Epidermal melanocyte (primary cell): ENCODE measurements around the gene ERFL.
A peak's percentile ranks its signal among the peaks of the same experiment; 100 is the strongest.
"Not testable (repeated sequence)": the region's sequence is repeated elsewhere in the genome, so short reads cannot be mapped to it uniquely, and the experiment has no call there.

ENCODE experiments used
- DNase-seq: peaks from one replicate; pipeline ENCODE4 v3.0.0; 2011; ENCODE audit warnings: low spot score; ENCODE audit not compliant: insufficient read length

Gene ERFL

DNA sequence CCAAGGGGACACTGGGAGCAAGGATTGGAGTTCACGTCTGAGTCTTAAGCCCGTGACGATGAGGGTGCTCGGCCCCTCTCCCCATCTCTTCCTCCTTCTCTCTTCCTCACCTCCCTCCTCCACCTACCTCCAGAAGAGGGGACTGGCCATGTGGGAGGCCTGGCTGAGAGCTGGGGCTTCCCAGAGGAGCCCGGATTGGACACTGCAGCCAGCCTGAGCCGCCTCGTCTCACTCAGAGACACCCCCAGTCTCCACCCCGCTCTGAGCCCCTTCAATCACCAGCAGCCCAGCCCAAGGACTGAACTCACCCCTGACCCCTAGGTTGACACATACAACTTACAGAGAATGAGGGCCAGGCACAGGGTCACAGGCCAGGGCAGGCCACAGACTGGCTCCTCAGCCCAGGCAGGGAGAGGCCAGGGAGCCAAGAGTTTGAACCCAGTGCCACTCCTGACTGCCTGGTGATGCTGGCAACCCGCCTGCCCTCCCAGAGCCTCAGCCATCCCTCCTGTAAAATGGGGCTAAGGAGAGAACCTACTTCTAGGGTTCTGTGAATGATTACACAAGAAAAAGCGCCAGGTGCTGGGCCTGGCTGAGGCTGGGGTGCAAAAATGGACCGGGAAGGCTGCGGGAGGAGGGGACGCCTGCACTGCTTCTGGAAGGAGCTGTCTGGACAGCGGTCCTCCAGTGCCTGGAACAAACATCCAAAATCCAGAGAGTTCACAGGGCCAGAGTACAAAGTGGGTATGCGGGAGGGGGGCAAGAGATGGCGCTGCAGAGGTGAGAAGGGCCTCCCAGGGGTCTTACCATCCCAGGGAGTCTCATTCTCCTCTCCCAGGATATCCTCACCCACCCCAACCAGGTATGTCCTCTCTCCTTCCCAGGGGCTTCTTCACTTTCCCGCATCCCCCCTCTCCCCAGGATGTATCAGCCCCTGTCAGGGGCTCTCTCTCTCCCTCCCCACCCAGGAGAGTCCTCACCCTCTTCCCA, 50.0 kb downstream of the ERFL start:
- no peak for DNase-seq

DNA sequence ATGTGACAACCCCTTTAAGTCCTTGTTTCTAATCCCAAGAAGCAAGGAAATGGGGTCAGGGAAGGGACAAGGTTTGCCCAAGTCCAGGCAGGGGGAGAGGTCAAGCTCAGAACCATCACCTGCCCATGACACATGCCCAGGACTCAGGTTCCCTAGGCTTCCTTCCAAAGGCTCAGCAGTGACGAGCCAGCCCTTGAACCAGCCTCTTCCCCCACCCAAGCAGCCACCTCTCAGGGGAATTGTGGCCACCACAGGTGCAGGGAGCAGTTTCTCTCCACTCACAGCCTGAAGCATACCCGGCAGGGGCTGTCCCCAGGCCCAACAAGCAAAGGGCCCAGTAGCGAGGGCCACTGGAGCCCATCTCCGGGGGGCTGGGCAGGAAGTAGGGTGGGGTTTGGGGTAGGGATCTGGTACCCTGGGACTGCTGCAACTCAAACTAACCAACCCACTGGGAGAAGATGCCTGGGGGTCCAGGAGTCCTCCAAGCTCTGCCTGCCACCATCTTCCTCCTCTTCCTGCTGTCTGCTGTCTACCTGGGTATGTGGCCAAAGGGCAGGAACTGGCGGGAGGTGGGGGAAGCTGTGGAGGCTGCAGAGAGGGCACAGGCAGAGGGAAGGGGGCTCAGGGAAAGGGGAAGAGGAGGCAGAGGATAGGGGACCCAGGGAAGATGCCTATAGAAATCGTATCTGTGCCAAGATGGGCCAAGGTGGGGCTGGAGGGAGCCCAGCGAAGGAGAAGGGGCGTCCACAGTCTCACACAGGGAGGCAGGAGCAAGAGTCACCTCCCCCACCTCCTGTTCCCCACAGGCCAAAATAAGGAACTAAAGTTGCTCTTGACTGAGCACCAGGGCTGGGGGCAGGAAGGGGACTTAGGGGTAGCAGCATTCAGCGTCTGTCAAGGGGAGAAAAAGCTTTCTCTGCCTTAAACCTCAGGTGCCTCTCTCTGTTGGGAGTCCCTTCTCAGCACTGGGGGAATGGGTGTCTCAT, 51.1 kb downstream of the ERFL start, which contains the start of gene CD79A:
Gene CD79A (plus strand): TSS at position 433 of the 986 bp plus-strand sequence. CDS start 26 bp downstream, at position 459.
- no peak for DNase-seq

GRCh38 chr19:41875973-41876372, 52.3 kb downstream of the ERFL start:
- DNase-seq: not testable (repeated sequence)

- no peak for DNase-seq
Measured at GRCh38 chr19:41872775-41873647, 55.2 kb downstream of the ERFL start.

- DNase-seq: no peak
Measured at GRCh38 chr19:41872384-41872774, 55.9 kb downstream of the ERFL start.

- DNase-seq: no peak
Measured at GRCh38 chr19:41871573-41872383, 56.5 kb downstream of the ERFL start.

GRCh38 chr19:41870401-41870873, 57.8 kb downstream of the ERFL start:
- DNase-seq: no peak

- no peak for DNase-seq
Measured at GRCh38 chr19:41869374-41869955, 58.8 kb downstream of the ERFL start.

DNA sequence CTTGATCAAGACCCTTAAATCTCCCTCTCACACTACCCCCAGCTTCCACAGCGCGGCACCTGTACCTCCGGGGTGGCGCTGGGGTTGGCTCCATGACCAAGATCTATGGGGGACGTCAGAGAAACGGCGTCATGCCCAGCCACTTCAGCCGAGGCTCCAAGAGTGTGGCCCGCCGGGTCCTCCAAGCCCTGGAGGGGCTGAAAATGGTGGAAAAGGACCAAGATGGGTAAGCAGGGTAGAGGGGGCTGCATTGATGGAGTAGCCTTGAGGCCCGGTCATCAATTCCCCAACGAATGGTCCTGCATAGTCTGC, 59.3 kb downstream of the ERFL start:
- no peak for DNase-seq

DNA sequence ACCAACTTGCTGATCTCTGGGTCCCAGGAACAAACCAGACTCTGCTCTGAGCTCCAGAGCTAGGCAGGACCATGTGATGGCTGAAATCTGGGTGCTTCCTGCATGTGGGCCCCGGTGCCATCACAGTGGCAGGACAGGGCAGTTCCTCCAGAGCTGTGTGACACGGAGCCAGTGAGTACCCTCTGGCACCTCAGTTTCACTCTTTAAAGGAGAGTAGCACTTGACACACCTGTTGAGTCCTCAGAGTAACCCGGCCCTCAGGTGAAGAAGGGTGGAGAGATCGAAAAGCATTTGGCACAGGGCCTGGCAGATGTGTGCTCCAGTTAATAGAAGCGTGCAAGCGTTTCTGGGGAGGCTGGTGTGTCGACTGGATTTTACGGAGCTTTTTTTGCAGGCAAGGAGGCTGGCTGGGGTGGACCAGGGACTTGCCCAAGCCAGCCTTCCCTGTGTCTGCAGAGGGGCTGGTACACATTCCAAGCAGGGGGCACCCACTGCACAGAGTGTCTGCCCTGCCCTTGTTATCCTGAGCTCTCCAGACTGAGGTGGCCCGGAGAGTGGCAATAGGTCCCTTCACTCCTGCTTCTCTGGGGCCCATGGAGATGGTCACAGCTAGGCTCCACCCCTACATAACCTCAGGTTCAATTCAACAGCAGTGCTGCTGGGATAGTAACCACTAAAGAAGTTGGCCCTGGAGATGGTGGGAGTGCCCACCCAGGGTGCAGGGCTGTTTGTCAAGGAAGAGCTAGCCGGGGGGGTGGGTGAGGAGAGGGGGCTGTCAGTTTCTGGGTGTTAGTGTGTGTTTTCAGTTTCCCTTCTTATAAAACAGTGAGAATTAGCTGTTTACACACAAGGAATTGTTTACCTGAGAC, 59.9 kb downstream of the ERFL start:
- no peak for DNase-seq

GRCh38 chr19:41866284-41866683, 62.0 kb downstream of the ERFL start:
- no peak for DNase-seq

GRCh38 chr19:41864374-41864773, 63.9 kb downstream of the ERFL start:
- DNase-seq: no peak

DNA sequence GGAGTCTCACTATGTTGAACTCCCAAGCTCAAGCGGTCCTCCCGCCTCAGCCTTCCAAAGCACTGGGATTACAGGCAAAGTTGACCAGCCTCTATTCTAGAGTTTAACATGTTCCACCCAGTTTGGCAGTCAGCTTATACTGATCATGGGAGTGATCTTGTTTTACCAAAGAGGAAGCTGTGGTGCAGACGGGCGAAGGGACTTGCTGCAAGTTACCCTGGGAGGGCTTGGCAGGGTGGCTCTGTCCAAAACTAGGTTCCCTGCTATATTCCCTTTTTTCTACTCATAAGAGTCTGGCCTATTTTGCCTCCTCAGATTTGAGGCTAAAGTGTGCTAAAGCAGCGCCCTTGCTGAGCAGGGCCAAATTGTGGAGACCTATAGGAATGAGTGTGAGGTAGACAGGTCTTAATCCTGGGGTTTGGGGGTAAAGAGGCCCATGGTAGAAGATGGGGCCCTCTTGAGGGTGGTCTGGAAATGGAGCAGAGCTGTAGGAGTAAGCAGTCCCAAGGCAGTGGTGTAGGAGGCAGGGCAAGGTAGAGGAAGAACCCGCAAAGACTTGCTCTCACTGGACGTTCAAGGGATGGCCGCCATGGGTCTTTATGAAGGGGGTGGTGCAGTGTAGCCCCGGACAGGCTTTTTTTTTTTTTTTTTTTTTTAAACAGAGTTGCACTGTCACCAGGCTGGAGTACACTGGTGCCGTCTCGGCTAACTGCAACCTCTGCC, 64.9 kb downstream of the ERFL start:
- no peak for DNase-seq

- no peak for DNase-seq
Measured at GRCh38 chr19:41862445-41862986, 65.7 kb downstream of the ERFL start.

DNA sequence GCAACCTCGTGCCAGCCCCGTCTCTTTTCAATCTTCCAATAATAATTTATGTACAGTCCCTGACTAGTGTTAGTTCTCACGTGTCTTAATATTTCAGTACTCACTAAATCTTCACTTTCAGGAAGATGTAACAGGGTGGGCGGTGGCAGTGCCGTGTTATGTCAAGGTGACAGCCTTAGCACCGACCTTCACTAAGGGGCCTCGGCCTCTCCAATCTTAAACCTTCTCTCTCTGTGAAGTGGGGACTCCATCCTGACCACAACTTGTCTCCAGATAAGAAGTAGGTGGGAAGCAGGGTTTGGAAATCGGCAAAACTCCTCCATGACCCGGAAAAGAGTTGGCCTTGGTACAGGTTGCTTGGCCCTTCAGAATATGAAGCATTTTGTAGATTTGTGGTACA, 66.4 kb downstream of the ERFL start:
- DNase-seq: peak; percentile 2

DNA sequence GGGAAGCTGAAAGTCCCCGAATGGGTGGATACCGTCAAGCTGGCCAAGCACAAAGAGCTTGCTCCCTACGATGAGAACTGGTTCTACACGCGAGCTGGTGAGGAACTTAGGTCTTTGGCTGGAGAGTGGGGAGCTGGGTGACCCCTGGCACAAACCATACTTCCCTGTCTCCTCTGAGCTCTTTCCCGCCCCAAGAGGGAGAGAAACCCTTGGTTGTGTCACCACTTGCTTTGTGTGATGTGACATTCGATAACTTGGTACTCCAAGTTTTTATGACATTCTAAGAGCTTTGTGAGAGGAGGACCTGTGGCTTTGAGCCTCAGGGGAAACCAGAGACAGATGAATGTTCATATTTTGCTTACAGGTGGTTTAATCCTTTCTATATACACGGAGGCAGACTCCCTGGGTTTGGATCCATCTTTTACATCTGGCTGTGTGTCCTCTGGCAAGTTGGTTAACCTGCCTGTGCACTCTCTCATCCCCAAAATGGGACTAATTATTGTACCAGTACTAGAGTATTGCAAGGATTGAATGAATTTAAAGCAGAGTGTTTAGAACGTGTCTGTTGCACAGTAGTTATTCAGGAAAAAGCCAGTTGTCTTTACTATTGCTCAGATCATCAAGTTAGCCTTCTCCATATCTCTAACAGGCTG, 67.0 kb downstream of the ERFL start:
- DNase-seq: peak; percentile 13
